GM12872 (cell line): ENCODE measurements around the gene CSNK1G1.

ENCODE experiments used
- CTCF ChIP-seq: IDR thresholded peaks from 3 replicates; pipeline ENCODE4 v1.5.1; 2011; ENCODE audit warnings: low read depth, mild to moderate bottlenecking, low read length, moderate library complexity; ENCODE audit not compliant: insufficient read depth

Gene CSNK1G1

GRCh38 chr15:64209680-64210334, 146.2 kb downstream of the CSNK1G1 start:
- TF ChIP-seq CTCF: peak; percentile 29; the same call in 1 of the 3 replicates

GRCh38 chr15:64205202-64205601, 150.8 kb downstream of the CSNK1G1 start:
- no peak for TF ChIP-seq CTCF

- TF ChIP-seq CTCF: no peak
Measured at GRCh38 chr15:64197425-64197824, 158.5 kb downstream of the CSNK1G1 start.

- TF ChIP-seq CTCF: no peak
Measured at GRCh38 chr15:64193971-64194370, 162.0 kb downstream of the CSNK1G1 start.

- no peak for TF ChIP-seq CTCF
Measured at GRCh38 chr15:64191971-64192830, 163.8 kb downstream of the CSNK1G1 start.

- TF ChIP-seq CTCF: no peak
Measured at GRCh38 chr15:64187396-64188191, 168.4 kb downstream of the CSNK1G1 start.
